NCI-H146 treated with DMSO at 0.1 percent for 48 hours (cell line): ENCODE data around the gene CDON.

Experiments used
- DNase-seq: peaks from one replicate; lab custom pipeline; 2025; ENCODE audit not compliant: unreplicated experiment; lab: John Stamatoyannopoulos, UW

CDON gene, protein sequence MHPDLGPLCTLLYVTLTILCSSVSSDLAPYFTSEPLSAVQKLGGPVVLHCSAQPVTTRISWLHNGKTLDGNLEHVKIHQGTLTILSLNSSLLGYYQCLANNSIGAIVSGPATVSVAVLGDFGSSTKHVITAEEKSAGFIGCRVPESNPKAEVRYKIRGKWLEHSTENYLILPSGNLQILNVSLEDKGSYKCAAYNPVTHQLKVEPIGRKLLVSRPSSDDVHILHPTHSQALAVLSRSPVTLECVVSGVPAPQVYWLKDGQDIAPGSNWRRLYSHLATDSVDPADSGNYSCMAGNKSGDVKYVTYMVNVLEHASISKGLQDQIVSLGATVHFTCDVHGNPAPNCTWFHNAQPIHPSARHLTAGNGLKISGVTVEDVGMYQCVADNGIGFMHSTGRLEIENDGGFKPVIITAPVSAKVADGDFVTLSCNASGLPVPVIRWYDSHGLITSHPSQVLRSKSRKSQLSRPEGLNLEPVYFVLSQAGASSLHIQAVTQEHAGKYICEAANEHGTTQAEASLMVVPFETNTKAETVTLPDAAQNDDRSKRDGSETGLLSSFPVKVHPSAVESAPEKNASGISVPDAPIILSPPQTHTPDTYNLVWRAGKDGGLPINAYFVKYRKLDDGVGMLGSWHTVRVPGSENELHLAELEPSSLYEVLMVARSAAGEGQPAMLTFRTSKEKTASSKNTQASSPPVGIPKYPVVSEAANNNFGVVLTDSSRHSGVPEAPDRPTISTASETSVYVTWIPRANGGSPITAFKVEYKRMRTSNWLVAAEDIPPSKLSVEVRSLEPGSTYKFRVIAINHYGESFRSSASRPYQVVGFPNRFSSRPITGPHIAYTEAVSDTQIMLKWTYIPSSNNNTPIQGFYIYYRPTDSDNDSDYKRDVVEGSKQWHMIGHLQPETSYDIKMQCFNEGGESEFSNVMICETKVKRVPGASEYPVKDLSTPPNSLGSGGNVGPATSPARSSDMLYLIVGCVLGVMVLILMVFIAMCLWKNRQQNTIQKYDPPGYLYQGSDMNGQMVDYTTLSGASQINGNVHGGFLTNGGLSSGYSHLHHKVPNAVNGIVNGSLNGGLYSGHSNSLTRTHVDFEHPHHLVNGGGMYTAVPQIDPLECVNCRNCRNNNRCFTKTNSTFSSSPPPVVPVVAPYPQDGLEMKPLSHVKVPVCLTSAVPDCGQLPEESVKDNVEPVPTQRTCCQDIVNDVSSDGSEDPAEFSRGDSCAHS (N-terminal part only)

DNA sequence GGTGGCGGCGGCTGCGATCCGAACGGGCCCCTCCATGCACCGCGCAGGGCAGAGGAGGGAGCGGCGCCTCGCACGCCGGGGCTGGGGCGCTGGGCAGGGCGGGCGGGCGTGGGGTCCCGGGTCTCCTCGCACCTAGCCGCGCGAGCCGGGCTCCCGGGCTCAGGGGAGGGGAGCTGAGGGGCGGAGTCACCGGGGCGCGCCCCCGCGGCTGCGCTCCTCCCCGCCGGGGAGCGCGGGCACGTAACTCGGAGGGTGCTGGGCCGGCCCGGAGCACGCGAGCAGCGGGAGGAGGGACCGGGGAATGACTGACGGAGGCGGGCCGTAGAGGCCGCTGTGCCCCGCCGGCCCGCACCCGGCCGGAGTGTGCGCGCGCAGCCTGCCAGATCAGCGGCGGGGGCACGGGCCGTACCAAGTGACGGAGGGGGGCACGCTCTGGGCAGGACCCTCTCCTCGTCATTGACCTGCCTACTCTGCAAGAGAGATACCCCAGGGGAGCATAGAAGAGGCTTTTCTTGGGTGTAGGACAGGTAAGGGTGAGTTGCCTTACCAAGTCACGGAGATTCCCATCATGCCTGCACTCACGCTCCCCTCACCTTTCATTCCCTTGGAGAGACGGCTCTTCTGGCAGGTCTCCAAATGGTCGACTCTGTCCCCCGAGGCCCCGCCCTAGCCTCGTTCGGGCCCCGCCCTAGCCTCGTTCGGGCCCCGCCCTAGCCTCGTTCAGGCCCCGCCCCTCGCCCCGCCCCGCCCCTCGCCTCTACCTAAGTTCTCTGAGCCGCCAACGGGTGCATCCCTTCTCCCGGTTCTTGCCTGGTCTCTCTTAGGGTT is at the start of gene CDON:
Gene CDON (minus strand): TSS at position 188 of the 828 bp plus-strand sequence. CDS start 39,390 bp downstream, outside the sequence.
- peak; percentile 86 for DNase-seq

DNA sequence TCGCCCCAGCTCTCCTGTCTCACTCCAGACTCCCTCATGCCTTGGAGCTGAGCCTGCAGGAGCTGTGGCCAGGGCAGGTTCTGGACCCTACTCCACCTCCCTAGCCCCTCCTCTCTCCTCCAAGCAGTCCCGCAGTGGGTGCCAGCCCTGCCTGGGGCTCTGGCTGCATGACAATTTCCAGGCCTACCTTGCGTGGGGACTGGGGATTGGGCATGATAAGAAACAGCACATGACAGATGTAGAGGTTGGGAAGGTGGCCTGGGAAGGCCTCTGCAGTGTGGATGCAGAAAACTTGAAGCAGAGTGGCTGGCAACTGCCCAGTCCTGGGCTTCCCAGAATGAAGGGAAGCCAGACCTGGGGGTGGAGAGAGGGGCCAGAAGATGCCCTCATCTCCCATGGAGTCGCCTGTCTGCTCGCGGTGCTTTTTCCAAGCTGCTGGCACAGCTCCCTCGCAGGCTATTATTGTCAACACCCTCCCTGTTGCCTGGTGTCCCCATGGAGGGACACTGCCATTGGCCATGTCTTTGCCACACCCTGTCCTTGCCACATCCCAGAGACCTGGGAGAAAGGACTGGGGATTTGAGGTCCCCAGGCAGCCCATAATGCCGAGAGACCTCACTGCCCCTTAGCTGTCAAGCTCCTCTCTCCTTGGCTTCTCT is 48.9 kb upstream of the CDON start:
- DNase-seq, result no peak

DNA sequence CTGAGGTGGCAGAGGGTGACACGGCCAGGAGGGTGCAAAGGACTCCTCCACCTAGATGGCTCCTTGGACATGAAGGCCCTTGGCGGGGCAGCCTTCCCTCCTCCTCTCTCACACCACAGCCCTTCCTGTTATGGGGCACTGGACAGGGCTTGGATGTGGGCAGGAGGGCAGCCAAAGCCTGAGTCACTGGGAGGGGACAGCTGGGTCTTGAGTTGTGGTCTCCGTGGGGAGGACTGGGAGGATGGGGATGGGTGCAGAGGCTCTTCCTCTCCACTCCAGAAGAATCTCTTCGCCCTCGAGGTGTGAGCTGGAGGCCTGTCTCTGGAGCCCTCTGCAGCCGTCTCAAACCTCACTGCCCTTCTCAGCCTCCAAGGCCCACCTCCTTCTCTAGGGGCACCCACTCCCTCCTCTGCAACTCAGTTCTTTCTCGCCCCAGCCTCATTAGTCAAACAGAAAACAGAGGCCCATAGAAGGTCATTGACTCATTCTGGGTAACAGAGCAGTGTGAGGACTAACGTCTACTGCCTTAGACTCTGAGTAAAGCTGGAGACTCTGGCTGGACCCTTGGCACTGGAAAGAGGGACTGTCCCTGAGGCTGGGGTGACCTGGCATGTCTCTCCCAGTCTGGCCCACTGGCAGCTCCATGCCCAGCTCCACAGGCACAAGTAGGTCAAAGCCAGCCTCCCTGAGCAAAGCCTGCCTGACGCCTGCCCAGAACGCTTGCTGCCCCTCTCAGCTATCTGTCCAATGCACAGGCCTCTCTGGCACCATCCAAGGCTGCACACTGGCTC is 47.5 kb upstream of the CDON start:
- no peak for DNase-seq

DNA sequence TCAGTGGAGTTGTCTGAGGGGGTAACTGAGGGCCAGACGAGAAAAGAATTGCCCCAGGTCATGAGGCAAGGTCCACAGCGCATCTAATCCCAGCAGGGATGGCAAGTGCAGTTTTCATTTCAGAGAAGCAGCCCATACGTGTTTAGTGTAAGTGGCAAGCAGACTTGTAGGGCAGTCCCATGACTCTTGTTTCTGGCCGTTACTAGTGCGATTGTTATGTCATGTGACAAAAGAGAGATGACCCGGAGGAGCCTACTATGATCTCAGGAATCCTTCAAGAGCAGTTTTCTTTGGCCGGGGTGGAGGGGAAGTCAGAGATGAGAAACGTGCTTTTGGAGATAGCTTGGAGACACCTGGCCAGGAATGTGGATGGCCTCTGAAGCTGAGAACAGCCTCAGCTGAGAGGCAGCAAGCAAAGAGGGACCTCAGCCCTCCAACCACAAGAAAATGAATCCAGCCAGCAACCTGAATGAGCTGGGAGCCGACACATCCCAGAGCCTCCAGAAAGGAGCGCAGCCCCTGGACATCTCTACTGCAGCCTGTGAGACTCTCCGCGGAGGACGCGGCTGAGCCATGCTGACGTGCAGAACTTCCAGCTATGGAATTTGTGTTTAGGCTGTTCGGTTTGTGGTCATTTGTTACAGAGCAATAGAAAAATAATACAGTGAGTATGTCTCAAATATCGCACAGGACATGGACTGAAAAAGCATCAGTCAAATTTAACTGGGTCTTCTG is 44.1 kb upstream of the CDON start:
- no peak for DNase-seq

DNA sequence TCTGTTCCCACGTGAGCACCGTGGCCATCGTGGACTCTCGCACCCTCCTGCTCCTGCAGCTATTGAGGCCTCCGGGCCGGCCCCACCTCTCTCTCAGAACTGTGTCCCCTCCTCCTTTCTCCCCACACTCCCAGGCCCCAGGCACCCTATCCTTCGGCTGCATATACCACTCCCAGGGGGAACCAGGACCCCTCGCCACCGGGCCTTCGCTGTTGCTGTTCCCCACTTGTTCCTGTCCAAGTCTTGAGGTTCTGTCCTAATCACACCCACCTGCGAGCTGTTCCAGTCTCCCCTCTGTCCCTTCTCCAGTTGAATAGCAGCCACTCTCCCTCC is 43.0 kb upstream of the CDON start:
- DNase-seq, result no peak

DNA sequence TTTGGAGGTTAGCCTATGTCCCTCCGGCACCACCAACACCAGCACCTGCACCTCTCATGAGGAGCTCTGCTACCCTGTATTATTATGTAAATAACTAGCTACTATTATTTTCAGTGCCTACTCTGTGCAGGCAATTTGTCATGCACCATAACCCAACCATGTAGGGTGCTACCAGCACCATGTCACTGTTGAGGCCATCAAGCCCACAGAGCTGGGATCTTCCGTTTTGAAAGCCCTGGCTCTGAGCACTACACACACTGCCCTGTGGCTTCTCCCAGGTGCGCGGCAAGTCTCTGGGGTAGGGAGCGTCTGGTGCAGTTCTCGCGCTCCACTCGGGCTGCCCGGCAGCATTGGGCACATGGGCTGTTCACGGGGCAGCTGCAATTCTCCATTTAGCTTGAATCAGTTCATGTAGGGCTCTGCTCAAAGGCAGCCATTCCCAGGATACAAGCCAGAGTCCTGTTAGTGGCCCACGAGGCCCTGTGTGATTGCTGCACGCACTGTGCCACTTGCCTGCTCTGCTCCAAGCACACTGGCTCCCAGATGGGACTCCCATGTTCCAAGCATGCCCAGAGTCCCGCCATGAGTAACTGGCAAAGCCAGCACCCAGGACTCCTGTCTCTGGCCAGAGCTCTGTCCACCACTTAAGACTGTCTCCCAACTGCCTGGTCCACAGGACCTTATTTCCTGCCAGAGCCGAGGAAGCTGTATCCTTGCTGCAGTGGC is 42.5 kb upstream of the CDON start:
- no peak for DNase-seq

DNA sequence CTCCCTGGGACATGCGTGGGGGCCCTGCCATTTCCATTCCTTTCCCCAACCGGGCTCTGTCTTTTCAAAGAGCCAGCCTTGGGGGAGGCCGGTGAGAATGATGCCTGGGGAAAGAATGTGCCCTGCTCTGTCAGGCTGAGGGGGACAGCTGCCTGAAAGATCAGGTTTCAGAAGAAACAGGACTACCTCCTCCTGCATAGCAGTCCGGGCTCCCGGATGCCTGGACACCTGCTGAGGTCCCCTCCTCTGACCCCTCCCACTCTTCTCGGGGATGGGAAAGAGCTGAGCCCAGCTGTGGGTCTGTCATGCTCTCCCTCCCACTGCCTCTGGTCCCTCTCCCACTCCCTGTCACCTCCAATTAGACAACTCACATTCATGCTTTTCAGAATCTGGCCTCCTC is 41.8 kb upstream of the CDON start:
- DNase-seq, result peak; percentile 62

DNA sequence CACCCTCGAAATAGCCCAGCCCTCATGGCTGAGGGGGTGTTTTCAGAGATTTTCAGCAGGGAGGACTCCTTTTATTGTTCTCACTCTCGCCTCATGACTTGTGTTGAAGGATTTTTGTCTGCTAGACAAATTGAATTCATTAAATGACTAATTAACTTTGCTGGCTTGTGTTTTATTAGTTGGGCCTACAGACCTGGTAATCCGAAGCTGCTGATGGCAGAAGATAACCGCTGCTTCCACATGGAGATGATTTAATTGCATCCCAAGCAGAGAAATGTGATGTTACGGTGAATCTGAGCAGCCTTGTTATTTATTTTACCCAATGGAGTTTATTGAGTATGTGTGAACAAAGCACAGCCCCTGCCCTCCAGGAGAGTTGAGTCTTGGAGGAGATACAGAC is 40.5 kb upstream of the CDON start:
- no peak for DNase-seq

DNA sequence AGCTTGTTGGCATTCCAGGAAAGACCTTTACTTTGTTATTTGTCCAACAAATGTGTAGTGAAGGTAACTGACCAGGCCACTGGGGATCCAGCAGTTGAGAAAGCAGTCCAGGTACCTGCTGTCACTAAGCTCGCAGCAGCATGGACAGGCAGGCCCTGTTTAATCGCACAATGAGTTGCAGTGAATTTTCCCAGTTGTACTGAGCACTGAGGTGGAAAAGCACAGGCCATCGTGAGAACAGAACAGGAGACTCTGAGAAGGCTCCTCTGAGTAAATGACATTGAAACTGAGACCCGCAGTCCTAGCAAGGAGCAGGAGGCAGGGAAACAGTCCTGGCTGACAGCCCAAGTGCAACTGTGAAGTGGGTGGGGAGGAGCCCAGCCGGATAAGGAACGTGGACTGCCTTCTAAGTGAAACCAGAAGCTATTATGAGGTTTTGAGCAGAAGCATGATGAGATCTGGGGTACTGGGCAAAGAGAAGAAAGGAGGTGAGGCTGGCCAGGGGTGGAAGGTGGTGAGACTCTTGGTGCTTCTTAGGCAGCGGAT is 39.8 kb upstream of the CDON start:
- no peak for DNase-seq

DNA sequence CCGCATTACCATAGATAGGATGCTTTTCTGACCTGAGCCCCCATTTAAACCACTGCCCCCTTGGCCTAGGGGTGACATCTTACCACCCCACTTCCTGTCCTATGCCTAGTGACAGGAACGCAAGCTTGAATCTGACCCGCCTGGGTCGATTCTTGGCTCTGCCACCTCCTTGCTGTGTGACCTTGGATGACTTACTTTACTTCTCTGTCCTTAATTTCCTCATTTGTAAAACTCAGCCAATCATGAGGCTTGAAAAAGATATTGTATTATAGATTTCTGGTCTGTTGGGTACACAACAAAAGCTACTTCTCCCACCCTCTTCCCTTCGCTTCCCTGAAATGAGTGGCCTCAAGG is 39.2 kb upstream of the CDON start:
- DNase-seq, result no peak

DNA sequence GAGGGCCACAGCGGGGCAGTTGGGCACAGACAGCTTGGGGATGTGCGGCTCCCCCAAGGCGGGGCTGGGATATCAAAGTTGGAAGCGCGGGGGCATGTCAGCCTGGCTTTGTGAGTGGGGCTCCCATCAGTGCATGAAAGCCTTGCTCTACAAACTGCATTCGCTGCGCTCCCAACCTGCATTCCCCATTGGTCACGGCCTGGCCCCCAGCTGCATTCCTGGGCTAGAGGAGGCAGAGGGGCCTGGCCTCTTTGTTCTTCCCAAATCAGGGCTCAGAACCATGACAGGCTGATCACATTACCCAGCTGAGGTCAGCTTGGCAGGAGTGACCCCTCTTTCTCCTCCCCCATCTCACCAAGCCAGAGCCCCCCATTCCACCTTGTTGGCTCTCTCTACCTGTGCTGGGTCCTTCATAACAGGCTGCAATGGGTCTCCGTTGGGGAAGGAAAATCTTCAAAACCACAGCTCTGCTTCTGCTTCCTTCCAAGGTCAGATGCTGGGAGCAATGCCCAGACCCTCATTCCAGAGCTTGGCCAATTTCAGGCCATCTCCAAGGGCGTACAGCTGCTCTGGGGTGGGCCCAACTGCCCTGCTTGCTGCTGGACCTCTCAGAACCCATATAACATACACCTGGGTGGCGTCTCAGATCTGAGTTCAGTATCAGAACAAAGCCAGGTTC is 38.7 kb upstream of the CDON start:
- no peak for DNase-seq

DNA sequence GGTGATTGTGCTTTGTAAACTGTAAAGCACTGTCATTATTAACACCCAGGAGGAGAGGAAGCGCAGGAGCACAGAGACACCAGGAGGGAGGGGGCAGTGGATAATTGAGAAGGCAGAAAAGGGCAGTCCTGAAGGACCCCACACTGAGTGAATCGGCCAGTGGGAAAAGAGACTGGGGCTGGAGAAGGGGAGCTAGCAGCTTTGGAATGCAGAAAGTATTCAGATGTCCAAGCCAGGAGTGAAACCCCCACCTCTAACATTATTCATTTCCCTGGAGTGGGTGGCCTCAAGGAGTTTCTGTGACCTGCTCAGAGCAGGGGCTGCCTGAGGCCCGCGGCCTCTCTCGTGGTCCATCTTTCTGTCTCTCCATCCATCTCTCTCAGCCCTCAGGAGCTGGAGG is 38.0 kb upstream of the CDON start:
- DNase-seq, result no peak

DNA sequence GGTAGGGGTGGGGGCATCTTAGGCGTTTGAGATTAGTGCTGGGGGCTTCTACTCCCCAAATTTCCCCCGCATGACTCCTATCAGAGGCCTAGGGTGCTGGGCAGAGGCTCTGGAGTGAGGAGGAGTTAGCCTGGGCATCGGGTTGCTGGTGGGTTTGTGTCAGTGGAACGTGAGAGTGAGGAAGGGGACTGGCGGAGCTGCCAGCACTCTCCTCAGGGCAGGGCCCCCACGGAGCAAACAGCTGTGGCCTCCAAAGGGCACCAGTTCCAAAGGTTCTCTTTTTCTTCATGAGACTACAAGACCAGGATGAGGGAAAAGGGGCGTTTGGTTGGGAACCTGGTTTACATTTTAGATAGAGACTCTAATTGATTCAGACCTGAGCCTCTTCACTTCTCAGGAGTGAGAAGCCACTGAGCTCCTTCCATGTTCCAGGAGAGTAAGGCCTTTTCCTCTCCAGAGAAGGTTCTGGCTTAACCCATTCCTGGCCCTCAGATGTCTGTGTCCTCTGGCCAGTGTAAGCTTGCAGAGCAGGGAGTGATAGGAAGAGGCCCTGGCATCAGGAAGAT is 35.6 kb upstream of the CDON start:
- DNase-seq, result no peak

DNA sequence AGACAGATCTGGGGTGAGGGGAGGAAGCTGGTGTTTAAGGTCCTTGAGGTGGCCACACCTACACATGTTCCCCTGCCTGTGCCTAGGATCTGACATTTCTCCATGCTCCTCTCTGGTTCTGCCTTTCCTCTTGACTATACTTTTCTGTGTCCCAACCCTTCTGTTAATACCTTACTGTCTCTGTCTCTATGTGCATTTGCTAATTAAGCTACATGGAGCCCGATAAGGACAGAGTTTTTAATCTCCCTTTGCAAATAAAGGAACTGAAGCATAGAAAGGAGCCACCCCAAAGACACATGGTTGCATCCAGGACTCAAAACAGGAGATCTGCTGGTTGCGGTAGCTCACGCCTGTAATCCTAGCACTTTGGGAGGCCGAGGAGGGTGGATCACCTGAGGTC is 33.1 kb upstream of the CDON start:
- no peak for DNase-seq

DNA sequence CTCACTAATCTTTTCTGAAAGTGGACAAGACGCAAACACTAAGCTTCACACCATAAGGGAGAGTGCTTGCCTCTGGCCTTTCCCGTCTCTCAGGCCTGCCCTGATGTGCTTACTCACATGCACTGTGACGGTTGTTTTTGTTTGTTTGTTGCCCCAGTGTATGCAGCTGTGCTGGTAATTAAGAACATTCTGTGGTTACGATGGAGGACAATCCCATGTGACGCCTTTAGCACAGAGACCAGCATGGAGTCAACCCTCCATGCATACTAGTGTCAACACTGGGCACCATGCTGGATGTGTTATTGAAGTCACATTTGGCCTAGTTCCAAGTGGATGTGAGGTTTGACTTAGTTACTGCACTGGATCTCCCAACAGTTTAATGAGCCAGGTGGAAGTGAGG is 27.8 kb upstream of the CDON start:
- DNase-seq, result peak; percentile 89

DNA sequence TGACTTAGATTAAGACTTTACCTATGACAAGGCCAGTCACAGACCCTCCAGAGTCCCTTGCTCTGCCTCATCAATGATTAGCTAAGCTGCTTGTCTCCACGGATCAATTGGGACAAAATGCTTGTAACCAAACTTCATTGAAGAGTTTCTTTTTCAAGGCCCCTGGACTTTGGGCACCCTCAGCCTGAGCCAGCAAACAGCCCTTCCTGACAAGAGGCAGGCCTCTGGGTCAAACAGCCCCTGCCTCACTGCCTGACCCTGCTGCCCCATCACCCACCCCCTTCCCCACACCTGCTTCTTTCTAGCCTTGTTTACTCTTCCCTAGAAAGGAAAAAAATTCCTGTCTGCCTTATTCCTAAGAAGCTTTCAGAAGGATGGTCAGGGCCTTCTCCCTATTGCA is 26.3 kb upstream of the CDON start:
- DNase-seq, result no peak

DNA sequence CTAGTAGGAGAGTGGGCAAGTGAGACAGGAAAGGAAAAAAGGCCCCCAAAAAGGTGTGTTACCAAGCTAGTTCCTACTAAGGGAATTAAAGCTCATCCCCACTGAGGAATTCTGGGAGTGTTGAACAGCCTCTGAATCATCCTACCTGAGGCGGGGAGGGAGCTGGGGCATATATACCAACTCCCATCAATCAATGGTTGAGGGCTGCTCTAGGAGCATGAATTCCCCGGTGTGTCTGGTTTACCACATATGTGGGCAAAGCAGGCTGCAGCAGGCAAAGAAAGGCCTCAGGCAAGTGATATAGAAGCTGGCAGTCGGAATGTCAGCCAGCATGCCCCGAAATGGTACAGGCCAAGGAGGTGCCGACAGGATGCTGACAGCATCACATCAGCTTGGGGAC is 23.6 kb upstream of the CDON start:
- DNase-seq, result no peak
